MM.1S (cell line): Measurements from ENCODE around the gene SCAMP1.
A peak's percentile ranks its signal among the peaks of the same experiment; 100 is the strongest.

Source experiments
- DNase-seq: peaks from one replicate; pipeline ENCODE4 v3.0.0-alpha.2; 2015
- H2AFZ ChIP-seq: fragments of 300-600 bp; sonication (generic); 2 replicates; pipeline ENCODE4 v1.6.0; 2016; ENCODE audit warnings: antibody characterized with exemption, low read length
- H3F3A ChIP-seq: fragments of 300-600 bp; sonication (generic); 2 replicates; pipeline ENCODE4 v1.6.1; 2016; ENCODE audit warnings: mild to moderate bottlenecking, antibody characterized with exemption, low read length, moderate library complexity, mixed read lengths; ENCODE audit not compliant: insufficient read depth
- H3K27ac ChIP-seq: fragments of 300-600 bp; sonication (generic); 2 replicates; pipeline ENCODE4 v1.5.1; 2016; ENCODE audit warnings: mild to moderate bottlenecking, low read length
- H3K27me3 ChIP-seq: fragments of 300-600 bp; sonication (generic); replicated peaks from 2 replicates; pipeline ENCODE4 v1.6.0; 2016; ENCODE audit warnings: low read length; ENCODE audit not compliant: insufficient read depth
- H3K36me3 ChIP-seq: fragments of 300-600 bp; sonication (generic); replicated peaks from 2 replicates; pipeline ENCODE4 v1.6.1; 2016; ENCODE audit warnings: mild to moderate bottlenecking, low read length, mixed read lengths; ENCODE audit not compliant: insufficient read depth
- H3K4me1 ChIP-seq: fragments of 300-600 bp; sonication (generic); 2 replicates; pipeline ENCODE4 v1.6.1; 2016; ENCODE audit warnings: low read length, mixed read lengths
- H3K4me2 ChIP-seq: fragments of 300-600 bp; sonication (generic); 2 replicates; pipeline ENCODE4 v1.6.0; 2016; ENCODE audit warnings: low read depth, low read length
- H3K4me3 ChIP-seq: fragments of 300-600 bp; sonication (generic); 2 replicates; pipeline ENCODE4 v1.5.1; 2016; ENCODE audit warnings: low read length, mixed read lengths
- H3K79me2 ChIP-seq: fragments of 300-600 bp; sonication (generic); 2 replicates; pipeline ENCODE4 v1.6.1; 2016; ENCODE audit warnings: mixed run types, low read length, mixed read lengths
- H3K9ac ChIP-seq: fragments of 300-600 bp; sonication (generic); 2 replicates; pipeline ENCODE4 v1.6.1; 2016; ENCODE audit warnings: low read length, mixed read lengths
- H3K9me2 ChIP-seq: fragments of 300-600 bp; sonication (generic); replicated peaks from 2 replicates; pipeline ENCODE4 v1.6.1; 2016; ENCODE audit warnings: mild to moderate bottlenecking, low read length, mixed read lengths; ENCODE audit not compliant: insufficient read depth
- H3K9me3 ChIP-seq: fragments of 300-600 bp; sonication (generic); replicated peaks from 2 replicates; pipeline ENCODE4 v1.6.1; 2016; ENCODE audit warnings: mild to moderate bottlenecking, low read length, mixed read lengths; ENCODE audit not compliant: insufficient read depth
- H4K20me1 ChIP-seq: fragments of 300-600 bp; sonication (generic); 2 replicates; pipeline ENCODE4 v1.6.1; 2016; ENCODE audit warnings: mild to moderate bottlenecking, low read length, moderate library complexity, mixed read lengths; ENCODE audit not compliant: insufficient read depth
- EZH2 ChIP-seq: fragments of 300-600 bp; sonication (generic); optimal IDR thresholded peaks from 2 replicates; pipeline ENCODE3; 2017; ENCODE audit warnings: low read depth, mild to moderate bottlenecking, antibody characterized with exemption, low read length, mixed read lengths
- EZH2phosphoT487 ChIP-seq: fragments of 300-600 bp; sonication (generic); IDR thresholded peaks from 2 replicates; pipeline ENCODE4 v1.6.1; 2018; ENCODE audit warnings: antibody characterized with exemption, low read length
- TF ChIP-seq, protein P1 (sequence below): fragments of 300-600 bp; sonication (generic); IDR thresholded peaks from 2 replicates; pipeline ENCODE4 v1.5.1; 2016; ENCODE audit warnings: antibody characterized with exemption, low read length, mixed read lengths

The SCAMP1 gene

DNA sequence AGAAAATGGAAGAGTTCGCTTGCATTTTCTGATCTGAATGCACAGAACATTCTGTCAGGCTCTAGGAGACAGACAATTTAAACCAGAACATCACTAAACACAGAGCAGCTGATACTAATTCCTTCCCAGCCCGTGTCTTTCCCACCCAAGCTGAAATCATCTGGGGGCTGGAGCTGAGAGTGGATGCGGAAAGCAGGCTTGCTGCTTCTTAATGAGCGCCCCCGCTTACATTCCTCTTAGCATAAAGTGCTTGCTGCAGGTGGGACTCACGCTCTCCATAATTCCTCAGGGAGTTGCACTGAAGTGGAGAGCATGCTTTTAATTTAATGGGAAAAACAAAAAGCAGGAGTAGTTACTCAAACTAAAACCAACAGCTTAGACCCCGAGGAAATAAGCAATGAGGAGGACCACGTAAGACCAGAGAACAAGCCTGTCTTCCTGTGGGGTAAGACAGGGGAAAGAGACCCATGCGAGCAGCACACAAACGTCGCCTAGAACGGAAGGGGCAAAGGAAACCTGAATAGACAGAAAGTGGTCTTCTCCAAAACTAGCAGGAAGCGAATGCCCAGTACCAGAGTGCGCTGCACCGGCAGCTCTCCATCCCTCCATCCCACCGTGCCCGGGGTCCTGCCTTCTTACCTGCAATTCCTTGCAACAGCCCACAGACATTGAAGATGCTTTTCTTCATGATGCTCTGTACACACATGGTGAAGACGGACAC, 148.9 kb downstream of the SCAMP1 start:
- no peaks in the 10 kb centered on the region for H3K4me1 ChIP-seq
- no peaks in the 10 kb centered on the region for H3F3A ChIP-seq
- no peaks in the 10 kb centered on the region for H3K27me3 ChIP-seq
- peak overlapping the region; percentile 73; the same call in 1 of the 2 replicates for H3K4me2 ChIP-seq
- no peaks in the 10 kb centered on the region for H3K9me2 ChIP-seq
- no peak overlapping the region; the same call in 1 of the 2 replicates for H3K9ac ChIP-seq
- no peaks in the 10 kb centered on the region for H4K20me1 ChIP-seq
- DNase-seq = no peak
- no peak overlapping the region for H3K27ac ChIP-seq
- TF ChIP-seq, protein P1, sequence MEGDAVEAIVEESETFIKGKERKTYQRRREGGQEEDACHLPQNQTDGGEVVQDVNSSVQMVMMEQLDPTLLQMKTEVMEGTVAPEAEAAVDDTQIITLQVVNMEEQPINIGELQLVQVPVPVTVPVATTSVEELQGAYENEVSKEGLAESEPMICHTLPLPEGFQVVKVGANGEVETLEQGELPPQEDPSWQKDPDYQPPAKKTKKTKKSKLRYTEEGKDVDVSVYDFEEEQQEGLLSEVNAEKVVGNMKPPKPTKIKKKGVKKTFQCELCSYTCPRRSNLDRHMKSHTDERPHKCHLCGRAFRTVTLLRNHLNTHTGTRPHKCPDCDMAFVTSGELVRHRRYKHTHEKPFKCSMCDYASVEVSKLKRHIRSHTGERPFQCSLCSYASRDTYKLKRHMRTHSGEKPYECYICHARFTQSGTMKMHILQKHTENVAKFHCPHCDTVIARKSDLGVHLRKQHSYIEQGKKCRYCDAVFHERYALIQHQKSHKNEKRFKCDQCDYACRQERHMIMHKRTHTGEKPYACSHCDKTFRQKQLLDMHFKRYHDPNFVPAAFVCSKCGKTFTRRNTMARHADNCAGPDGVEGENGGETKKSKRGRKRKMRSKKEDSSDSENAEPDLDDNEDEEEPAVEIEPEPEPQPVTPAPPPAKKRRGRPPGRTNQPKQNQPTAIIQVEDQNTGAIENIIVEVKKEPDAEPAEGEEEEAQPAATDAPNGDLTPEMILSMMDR = no peak
- no peak for TF ChIP-seq EZH2
- no peaks in the 10 kb centered on the region for H3K9me3 ChIP-seq
- H3K4me3 ChIP-seq = peak overlapping the region; percentile 46
- no peaks in the 10 kb centered on the region for H3K36me3 ChIP-seq
- H2AFZ ChIP-seq = peak overlapping the region; percentile 59
- H3K79me2 ChIP-seq = no peaks in the 10 kb centered on the region

DNA sequence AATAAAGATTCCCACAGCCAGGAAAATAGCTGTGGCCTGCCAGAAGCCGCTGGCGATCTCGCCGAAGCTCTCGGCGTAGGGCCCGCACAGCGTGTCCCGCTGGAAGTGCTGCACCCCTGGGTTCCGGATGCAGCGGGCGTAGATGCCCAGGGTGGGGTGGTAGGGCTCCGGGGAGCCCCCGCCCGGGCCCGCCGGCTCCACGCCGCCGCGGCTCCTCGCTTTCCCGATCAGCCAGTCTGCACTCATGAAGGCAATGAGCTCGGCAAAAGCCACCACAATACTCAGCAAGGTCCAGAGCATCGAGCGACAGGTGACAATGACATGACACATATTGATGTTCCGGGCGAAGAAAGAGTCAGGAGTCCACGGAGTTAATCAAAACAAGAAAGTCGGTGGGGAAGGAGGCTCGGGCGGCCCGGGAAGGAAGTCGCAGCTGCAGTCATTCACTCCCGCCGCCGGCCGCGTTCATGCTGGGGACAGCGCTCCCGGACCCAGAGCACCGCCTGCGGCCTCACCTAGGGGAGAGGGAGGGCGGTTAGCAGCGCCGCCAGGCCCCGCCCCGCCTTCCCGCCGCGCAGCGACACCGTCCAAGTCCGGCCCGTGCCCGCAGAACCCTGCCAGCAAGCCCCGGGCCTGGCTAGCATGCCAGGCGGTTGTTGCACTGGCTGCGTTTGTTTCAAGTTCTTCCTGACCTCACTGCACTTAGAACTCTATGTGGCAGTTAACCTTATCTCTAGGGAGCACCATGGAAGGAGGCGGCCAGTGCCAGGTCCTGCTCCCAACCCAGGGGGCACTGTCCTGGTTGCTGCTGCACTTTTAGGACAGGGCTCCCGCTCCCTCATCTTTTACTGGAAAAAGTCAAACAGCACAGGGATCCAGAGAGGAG, 149.7 kb downstream of the SCAMP1 start:
- no peak overlapping the region; the same call in 1 of the 2 replicates for H3K9ac ChIP-seq

DNA sequence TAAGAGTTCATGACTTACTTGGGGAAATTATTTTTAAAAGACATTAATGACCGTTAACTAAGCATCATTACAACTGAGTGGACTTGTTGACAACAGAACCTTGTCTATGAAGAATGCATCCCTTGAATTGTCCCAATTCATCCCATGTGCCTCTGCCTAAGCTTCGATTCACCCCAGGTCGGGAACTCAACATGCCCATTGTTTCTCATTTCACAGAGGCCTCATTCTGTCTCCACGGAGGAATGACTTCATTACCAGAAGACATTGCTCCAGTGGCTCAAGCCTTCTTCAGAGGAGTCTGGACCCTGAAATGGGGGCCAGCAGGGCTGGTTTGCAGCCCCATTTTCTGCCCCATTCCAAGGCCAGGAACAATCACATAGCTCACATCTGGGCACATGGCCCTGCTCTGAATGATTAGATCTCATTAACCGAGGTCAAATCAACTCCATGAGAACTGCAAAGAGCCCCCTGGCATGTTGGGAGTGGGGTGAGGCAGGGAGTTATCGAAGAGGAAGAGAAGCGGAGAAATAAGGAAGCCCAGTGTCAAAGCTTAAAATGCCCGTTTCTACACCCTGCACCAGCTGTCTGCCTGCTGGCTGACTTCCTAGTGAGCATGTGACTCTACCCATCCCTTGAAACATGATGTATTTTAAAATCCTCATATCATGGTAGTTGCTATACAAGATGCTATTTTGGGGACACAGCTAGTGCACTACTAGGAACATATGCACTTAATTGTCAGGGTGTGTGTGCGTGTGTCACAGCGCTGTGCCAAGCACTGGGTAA, 150.9 kb downstream of the SCAMP1 start:
- Histone ChIP-seq H3F3A (no peaks in the 10 kb centered on the region), H4K20me1 (no peaks in the 10 kb centered on the region), H3K27me3 (no peaks in the 10 kb centered on the region), H3K4me1 (no peaks in the 10 kb centered on the region), H3K27ac (no peak overlapping the region), H3K79me2 (no peaks in the 10 kb centered on the region), H3K4me3 (no peak overlapping the region), H3K36me3 (no peaks in the 10 kb centered on the region), H3K9me2 (no peaks in the 10 kb centered on the region), H3K4me2 (no peak overlapping the region), H2AFZ (no peak overlapping the region), H3K9me3 (no peaks in the 10 kb centered on the region), H3K9ac (no peak overlapping the region)
- no peak for DNase-seq
- TF ChIP-seq EZH2 (no peak), EZH2phosphoT487 (no peak)

More for the DNA sequence above, 149.7 kb downstream of the SCAMP1 start:
- no peaks in the 10 kb centered on the region for H3K27me3 ChIP-seq
- no peaks in the 10 kb centered on the region for H3K79me2 ChIP-seq
- H3K4me3 ChIP-seq = peak overlapping the region; percentile 46
- no peaks in the 10 kb centered on the region for H3F3A ChIP-seq
- peak overlapping the region; percentile 59 for H2AFZ ChIP-seq
- peak overlapping the region; percentile 73 for H3K4me2 ChIP-seq
- H4K20me1 ChIP-seq = no peaks in the 10 kb centered on the region
- peak; percentile 68 for DNase-seq
- no peaks in the 10 kb centered on the region for H3K9me3 ChIP-seq
- no peaks in the 10 kb centered on the region for H3K9me2 ChIP-seq
- TF ChIP-seq, protein P1 = peak; percentile 23
- TF ChIP-seq EZH2 = no peak
- TF ChIP-seq EZH2phosphoT487 = no peak
- no peaks in the 10 kb centered on the region for H3K4me1 ChIP-seq
- no peak overlapping the region for H3K27ac ChIP-seq
- no peaks in the 10 kb centered on the region for H3K36me3 ChIP-seq
